PC-9 (cell line): ENCODE measurements around the gene NEB.
"Not testable (repeated sequence)": the region's sequence is repeated elsewhere in the genome, so short reads cannot be mapped to it uniquely, and the experiment has no call there.

Source experiments
- CTCF ChIP-seq: fragments of 200-600 bp; sonication (generic); conservative IDR thresholded peaks from 2 replicates; pipeline ENCODE4 v1.6.1; 2017; ENCODE audit warnings: mixed run types, antibody characterized with exemption, mild to moderate bottlenecking, moderate library complexity
- EZH2 ChIP-seq: fragments of 200-600 bp; sonication (generic); IDR thresholded peaks from 2 replicates; pipeline ENCODE4 v1.8.0; 2017; ENCODE audit warnings: antibody characterized with exemption, low read depth

GRCh38 chr2:151581300-151581699, 153.0 kb downstream of the NEB start:
- TF ChIP-seq EZH2, CTCF: not testable (repeated sequence)
